HPDE6-E6E7 (cell line): ENCODE measurements around the gene LRRC8C.

Source experiments
- DNase-seq: peaks from one replicate; pipeline ENCODE4 v3.0.0; 2011; ENCODE audit warnings: missing footprints; ENCODE audit errors: extremely low spot score

LRRC8C gene

GRCh38 chr1:89671775-89672488 is 39.0 kb downstream of the LRRC8C start:
- peak; percentile 45 for DNase-seq

DNA sequence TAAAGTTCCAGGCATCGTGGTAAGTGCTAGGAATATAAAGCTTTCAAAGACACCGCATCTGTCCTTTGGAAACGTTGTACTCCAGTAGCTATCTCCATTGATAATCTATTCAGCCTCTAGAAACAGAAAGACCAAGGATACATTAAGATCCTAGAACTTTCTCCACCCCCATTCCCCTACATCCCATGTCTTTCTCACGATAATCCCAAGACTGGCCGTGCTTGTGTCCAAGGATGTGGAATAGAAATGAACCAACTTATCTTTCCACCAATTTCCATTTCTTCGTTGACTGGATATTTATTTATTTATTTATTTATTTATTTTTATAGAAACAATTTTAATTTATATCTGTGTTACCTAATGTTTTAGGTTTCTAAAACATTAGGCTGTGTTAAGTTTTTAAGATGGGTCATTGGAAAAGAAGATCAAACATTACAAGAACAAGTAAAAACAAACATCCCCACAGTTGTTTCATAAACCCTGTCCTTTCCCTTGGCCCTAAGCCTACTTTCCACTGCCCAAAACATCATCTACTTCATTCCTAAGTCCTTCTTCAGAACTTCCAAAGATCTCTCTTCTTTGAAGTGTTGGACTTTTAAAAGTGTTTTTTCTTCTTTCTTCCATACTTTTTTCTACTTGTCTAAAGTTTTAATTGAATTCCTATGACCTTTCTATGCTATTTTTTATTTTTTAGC is 39.7 kb downstream of the LRRC8C start:
- DNase-seq = no peak

DNA sequence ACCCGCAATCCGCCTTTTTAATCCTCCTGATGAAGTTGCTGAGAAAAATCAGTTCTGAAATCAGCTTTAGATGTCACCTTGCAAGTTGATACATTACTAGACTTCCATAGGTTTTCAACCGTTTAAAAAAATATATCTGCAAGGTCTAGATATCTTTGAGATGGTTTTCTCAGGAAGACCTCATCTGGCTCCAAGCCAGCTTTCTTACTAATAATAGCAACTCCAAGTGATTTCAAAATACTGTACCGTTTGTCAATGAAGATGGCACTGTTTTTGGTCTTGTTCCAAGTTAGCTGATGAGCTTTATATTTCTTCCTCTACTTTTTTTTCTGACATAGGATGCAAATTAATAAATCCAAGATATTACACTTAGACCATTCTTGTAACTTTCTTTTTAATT is 40.3 kb downstream of the LRRC8C start:
- no peak for DNase-seq

GRCh38 chr1:89675677-89676076 is 42.8 kb downstream of the LRRC8C start:
- DNase-seq = no peak

DNA sequence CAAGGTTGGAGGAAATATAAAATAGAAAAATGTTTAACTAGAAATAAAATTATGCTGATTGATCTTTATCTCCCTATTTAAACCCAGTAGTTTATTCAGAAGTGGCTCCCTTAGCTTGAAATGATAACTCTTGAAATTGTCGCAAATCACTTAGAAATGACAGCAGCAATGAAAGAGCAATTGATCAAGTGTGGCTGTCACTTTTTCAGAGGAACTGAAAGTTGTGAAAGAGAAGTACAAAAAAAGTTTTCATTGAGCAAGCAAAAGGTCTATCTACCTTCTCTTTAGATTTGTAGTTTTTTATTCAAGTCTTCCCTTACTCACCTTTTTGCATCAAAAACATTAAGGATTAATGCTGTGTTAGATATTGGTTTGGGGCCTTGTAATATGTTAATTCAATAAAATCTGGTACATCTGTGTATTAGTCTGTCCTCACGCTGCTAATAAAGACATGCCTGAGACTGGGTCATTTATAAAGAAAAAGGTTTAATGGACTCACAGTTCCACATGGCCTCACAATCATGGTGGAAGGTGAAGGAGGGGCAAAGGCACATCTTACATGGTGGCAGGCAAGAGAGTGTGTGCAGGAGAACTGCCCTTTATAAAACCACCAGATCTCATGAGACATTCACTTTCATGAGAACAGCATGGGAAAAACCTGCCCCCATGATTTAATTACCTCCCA is 48.3 kb downstream of the LRRC8C start:
- no peak for DNase-seq

- no peak for DNase-seq
These were observed 49.7 kb downstream of the LRRC8C start for GRCh38 chr1:89682611-89683010.

DNA sequence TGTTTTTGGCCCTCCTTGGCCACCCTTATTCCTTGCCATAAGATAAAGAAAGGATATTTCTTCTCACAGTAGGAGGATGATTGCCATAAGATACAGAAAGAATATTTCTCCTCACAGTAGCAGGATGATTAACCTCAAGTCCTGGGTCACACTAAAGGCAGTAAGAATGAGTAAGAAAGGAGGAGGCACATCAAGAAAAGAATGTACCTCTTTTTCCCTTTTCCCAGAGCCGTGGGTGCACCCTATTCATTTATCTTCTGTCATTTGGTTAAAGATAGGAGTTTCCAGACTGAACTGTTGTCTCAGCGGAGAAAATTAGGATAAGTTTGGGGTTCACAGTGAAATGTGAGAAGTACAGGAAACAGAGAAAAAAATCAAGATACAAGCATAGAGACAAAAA is 52.5 kb downstream of the LRRC8C start:
- DNase-seq = no peak

DNA sequence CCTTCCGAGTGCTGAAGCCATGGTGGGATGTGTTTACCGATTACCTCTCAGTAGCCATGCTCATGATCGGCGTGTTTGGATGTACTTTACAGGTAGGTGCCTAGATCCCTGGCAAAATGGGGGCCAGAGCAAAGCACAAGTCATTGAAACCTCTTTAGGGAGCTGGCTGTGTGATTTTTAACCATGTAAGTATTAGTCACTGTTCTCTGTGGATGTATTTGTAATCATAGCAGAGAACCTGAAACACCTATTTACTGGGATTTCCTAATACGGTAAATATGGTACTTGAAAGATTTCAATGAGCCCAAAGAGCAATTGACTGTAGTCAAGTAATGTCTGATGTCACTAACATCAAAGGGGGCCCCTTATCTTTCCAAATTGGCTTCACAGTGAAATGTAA is 53.6 kb downstream of the LRRC8C start:
- no peak for DNase-seq

DNA sequence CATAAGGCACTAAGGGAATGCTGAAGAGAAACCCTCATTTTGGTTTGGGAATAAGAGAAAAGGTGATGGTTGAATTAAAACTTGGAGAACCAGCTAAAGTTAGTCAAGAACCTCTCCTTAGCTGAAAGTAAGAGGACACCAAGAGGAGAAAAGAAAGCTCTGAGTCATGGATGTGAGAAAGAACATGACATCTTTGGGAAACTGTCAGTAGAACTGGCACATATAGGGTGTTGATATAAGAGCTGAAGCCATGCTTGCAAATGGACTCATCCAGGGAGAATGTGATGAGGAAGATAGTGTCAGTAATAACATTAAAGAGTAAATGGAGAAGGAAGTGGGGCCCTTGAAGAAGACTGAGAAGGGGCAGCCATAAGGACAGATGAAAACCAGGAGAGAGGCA is 54.3 kb downstream of the LRRC8C start:
- no peak for DNase-seq

GRCh38 chr1:89688607-89689006 is 55.7 kb downstream of the LRRC8C start:
- DNase-seq = no peak

- no peak for DNase-seq
These were observed 56.3 kb downstream of the LRRC8C start for GRCh38 chr1:89689234-89689633.

DNA sequence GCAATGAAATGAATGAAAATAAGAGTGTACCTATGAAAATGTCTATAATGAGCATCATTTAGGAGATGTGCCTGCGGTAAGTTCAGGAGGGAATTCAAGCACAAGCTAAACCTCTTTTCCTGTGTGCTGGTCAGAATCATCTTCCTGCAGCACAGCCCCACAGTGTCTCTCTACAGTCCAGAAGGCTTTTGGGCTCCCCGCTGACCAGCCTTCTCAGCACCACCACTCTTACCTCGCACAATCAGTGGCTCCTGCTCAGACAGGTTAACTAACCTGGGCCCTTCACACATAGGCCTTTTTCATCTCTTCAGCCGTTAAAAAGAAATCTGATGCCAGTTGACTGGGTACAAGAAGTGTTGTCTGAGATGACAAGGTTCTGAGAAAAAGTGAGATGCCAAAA is 57.7 kb downstream of the LRRC8C start:
- no peak for DNase-seq

DNA sequence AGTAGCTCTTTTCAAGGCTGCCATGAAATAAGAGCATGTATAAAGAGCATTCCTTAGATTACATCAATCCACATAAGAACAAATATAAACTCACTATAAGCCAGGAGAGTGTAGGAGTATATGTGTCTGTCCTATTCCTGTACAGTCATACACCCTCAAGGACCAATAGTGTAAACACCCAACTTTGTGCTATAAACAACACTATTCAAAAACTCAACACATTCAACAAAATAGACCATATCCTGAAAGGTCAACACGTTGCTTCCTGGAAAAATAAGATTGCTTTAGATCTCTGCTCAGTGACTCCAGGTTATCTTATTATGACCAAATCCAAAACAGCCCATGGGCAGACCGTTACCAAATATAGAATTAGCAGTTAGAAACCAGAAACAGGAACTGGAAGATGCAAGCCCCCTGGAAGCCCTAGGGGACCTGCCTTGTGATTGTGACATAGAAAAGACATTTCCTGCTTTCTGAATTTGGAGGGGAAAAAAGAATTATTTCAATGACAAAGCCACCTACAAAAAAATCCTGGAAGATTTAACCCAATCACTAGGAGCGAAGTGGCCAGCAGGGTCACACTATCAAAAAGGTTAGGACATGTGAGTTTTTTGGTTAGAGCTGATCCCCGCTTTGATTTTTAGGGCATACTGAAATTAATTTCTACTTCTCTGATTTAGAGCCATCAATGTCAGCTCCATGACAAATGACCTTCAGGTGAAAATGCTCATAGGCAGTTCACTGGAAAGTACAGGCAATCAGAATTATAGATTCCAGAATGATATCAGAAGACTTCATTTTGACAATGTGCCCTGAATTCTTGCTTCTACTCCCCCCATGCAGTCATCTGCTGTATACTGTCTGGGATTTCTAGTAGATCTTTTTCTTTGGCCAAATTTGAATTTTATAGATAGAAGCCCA is 59.9 kb downstream of the LRRC8C start:
- DNase-seq = no peak

- DNase-seq = no peak
These were observed 62.9 kb downstream of the LRRC8C start for GRCh38 chr1:89695847-89696246.

DNA sequence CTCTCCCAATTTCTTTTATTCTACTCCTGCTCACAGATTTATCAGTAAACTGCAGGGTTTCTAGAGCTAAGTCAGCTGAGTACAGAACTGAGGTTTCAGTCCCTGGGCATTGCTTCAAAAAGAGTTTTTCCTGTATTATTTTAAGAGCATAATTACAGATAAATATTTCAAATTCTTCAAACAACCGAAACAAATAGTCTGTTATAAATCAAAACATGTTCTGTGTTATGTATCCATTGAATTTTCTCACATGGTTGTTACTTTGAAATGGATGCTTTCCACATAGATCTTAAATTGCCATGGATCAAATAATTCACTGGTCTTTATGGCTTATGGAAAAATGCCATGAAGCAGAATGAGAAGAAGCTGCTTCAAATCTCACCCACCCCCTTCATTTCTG is 64.5 kb downstream of the LRRC8C start:
- no peak for DNase-seq

DNA sequence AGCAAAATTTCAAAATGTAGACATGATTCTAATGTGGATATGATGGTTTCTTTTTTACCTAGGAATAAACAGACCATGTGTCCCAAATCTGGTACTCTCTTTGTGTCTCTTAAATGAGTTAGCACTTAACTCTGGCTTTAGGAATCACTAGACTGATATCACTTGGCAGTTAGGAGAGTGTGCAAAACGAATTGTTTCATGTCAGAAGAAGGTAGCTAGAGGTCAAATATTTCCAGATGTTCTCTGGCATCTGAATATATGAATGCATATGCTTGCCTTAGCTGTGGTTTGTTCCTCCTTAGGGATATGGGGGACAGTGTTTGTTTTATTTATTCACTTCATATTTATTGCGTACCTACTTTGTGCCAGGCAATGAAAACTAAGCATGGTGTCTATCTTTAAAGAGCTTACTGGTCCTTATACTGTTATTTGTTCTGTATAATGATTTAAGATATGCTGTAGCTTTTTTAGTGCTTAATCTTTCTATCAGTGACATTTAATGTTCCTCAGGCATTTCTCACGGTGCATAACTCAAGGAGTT is 65.2 kb downstream of the LRRC8C start:
- DNase-seq = no peak

- no peak for DNase-seq
These were observed 65.7 kb downstream of the LRRC8C start for GRCh38 chr1:89698624-89699023.

GRCh38 chr1:89699451-89699986 is 66.6 kb downstream of the LRRC8C start:
- no peak for DNase-seq

DNA sequence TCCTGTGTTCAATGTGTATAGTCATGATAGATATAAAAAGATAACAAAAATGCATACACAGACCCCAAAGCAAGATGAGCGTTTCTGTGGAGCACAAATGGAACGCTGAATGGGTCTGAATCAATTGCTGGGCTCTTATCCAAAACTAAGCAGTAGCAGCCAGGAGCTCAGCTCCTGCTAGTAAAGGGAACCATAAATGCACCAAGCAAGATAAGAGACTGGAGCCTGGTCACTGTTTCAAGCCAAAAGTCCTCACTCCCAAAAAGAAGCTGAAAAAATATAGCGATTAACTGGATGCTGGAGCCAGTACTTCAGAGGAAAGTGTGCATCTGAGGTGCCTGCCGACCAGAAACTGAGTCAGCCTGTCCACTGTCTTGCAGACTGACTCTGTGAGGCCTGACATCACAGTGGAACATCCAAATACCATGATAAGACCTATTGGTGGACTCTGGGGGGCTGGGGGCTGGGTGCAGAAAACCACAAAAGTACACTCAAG is 68.9 kb downstream of the LRRC8C start:
- no peak for DNase-seq

GRCh38 chr1:89702520-89703045 is 69.7 kb downstream of the LRRC8C start:
- no peak for DNase-seq

DNA sequence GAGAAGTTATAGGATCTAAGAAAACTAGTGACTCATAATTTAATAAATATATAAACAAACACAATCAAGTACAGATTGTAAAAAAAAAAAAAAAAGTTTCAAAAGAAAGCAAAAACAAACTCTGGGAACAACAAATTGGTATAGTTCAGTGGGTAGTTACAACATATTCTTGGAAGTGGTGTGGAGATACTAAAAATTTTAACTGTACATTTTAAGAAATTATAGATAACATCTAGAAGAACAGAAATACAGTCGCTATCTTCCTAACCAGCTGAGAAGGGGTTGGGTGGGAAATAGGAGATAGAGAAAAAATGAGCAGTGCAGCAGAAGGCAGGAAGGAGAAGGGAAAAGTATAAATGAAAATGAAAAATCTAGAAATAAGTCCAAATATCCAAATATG is 70.5 kb downstream of the LRRC8C start:
- no peak for DNase-seq
